HG03457 (cell line): ENCODE results near the gene TRIM25.

ENCODE experiments used
- ATAC-seq: cut with Tn5 transposase; IDR thresholded peaks from one replicate; pipeline ENCODE4 v1.9.1; 2021; ENCODE audit warnings: moderate number of reproducible peaks; ENCODE audit not compliant: unreplicated experiment

The TRIM25 gene

DNA sequence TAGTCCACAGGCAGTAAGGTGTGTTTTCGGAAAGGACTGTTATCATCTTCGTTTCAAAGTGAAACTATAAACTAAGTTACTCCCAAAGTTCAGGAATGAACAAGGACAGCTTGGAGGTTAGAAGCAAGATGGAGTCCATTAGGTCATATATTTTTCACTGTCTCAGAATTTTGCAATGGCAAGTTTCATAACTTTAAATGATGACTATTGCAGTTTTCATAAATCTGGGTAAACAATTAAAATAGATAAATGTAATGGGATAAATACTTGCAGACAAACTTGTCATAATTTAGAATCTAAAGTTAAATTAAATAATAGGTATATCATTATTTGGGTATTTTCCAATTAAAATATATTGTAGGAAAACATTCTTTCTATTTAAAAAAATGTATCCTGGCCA lies 14.7 kb upstream of the TRIM25 start:
- ATAC-seq, result no peak

DNA sequence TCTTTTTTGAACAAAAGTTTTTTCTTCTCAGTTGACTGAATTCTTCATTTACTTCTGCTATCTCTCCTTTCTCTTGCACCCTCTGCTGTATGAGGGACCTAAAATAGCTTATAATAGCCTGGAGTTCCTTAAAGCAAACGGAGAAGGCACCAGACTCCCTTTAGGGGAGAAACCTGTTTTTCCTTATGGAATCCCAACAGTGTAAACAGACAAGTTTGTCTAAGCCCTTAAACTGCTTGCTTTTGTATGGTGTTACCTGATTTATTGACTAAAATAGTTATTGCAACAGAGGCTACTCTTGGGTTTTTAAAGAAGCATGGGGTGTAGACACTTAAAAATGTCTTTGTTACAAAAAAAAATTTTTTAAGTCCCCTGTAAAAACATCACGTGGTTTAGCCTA lies 12.9 kb upstream of the TRIM25 start:
- no peak for ATAC-seq

- no peak for ATAC-seq
Measured at GRCh38 chr17:56926270-56926669, 12.4 kb upstream of the TRIM25 start.

GRCh38 chr17:56925088-56925487 lies 11.2 kb upstream of the TRIM25 start:
- no peak for ATAC-seq

- ATAC-seq, result no peak
Measured at GRCh38 chr17:56919717-56920116, 5.9 kb upstream of the TRIM25 start.

DNA sequence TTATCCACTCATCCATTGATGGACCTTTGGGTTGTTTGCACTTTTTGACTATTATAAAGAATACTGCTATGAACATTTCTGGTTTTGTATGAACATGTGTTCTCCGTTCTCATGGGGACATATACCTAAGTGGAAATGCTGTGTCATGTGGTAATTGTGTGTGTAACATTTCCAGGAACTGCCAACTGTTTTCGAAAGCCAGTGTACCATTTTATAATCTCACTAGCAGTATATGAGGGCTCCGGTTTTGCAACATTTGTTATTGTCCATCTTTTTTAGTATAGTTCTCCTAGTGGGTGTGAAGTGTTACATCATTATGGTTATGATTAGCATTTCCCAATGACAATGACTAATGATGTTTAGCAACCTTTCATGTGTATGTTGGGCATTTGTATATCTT lies 5.1 kb upstream of the TRIM25 start:
- no peak for ATAC-seq

DNA sequence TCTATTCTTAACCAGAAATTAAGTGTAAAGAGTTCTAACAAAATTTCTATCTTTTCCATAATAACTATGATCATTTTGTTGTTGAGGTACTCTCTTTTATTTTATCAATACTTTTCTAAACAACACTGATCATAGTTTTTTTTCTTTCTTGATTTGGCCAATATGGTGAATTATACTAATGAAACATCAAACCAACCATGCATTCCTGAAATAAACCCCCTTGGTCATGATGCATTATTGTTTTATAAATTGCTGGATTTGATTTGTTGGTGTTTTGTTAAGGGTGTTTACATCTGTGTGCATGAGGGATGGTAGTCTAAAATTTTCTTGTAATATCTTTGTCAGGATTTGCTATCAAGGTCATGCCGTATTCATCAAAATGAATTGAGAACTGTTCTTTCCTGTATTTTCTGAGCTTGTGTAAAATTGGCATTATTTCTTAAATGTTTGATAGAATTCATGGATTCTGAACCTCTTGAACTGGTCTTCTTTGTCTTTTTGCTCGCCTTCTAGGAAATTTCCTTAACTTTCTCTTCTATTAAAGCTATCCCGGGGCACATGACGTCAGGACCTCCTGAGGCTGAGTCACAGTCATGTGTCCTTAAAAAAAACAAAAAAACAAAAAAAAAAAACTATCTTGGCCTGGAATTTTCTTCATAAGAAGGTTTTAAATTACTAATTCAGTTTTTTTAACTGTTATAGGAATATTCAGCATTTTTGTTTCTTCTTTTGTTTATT lies 3.9 kb upstream of the TRIM25 start:
- no peak for ATAC-seq

DNA sequence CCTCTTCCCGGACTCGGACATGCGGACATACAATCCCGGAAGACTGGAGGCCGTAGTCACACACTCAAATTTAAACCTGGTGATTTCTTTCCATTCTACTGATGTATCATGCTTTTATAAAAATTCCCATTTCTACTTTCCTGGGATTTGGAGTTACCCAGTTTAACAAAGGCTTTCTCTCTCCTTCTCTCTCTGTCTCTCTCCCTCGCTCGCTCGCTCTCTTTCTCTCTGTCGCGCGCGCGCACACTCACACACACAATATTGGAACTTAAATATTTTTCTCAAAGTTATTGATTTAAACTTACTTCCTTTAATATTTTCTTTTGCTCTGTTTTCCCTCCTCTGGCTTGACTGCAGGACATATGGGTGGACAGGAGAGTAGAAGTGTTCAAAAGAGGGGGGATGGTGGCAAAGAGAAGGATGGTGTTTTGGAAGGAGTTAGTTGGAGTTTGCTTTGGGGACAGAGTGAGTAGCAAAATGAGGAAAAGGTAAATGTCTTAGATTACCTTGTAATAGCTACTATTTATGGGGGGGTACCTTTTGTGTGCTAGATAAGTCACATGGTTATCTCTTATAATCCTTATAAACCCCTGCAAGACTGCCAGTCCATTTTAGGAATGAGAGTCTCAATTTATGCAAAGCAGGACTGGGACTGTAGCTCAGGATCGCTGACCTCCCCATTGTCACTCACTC lies 878 bp upstream of the TRIM25 start:
- no peak for ATAC-seq

- peak; percentile 19 for ATAC-seq
Measured at GRCh38 chr17:56913353-56913866, 439 bp downstream of the TRIM25 start.

GRCh38 chr17:56913000-56913311 lies 893 bp downstream of the TRIM25 start:
- no peak for ATAC-seq

- no peak for ATAC-seq
Measured at GRCh38 chr17:56912105-56912999, 1.5 kb downstream of the TRIM25 start.

DNA sequence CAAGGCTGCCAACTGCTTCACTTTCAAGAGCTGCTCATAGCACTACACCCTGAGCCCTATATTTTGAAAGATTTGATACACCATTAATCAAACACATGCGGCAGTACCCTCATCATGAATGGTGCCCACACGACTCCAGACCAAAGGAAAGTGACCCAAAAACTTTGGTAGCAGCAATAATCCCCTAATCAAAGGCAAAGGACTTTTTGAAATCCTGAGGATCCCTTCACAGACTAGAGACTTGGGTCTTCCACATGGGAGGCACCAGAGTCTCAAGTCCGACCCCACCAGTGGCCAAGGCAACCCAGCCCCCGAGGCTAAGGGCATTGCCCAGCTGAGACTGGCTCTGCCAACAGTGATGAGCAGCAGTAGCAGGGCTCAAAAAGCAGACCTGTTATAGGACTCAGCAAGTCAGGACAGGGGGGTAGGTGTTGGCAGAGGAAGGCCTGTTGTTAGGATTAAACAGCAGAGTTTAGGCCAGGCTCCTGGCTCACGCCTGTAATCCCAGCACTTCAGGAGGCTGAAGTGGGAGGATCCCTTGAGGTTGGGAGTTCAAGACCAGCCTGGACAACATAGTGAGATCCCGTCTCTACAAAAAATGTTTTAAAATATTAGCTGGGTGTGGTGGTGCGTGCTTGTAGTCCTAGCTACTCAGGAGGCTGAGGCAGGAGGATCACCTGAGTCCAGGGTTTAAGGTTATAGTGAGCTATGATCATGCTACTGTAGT lies 3.2 kb downstream of the TRIM25 start:
- ATAC-seq, result no peak

DNA sequence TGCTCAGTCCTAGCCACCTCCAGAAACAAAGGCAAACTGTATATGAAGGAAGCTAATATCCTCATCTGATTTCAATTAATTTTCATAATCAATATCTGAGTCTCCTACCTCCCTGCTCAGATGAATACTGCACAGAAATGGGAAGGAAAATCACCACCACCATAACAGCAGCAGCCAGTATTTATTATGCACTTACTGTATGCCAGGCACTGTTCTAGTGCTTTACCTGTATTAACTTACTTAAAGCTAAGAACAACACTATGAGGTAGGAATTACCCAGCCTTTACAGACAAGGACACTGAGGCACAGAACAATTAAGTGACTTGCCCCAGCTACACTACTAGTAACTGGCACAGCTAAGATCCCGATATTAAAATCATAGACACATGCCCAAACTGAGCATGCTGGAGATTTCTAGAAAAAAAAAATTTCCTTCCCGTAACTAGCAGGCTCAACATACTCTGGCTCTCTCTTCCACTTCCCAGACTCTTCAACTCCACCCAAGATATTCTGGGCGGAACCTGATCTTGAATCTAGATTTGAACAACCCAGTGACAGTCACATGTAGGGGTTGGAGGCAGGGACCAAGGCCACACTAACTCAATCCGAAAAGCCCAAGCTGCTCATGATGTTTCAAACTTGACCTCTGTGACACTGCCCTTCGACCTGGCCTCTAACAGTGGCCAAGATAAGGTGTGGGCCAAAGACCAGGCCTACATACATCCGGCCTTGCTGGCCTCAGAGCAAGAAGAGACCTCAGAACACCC lies 3.9 kb downstream of the TRIM25 start:
- no peak for ATAC-seq

DNA sequence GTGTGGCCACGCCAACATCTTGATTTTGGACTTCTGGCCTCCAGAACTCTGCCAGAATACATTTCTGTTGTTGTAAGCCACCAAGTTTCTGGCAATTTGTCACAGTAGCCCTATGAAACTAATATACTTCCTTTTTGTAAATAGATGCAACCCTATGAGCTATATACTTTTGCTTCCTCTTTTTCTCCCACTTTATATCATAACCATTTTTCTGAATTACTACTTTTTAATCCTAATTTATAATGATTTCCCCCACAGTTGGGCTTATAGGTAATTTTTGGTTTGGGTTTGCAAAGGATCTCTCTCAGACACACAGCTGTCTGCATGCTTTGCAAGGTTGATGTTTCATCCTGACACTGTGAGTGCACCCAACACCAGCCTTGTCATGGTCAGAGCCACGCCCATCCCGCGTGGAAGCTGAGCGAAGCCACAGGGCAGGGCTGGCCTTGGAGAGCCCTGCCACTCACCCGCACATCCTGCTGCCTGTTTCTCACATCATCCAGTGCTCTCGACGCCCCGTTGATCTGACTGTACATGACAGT lies 5.8 kb downstream of the TRIM25 start:
- peak; percentile 94 for ATAC-seq

DNA sequence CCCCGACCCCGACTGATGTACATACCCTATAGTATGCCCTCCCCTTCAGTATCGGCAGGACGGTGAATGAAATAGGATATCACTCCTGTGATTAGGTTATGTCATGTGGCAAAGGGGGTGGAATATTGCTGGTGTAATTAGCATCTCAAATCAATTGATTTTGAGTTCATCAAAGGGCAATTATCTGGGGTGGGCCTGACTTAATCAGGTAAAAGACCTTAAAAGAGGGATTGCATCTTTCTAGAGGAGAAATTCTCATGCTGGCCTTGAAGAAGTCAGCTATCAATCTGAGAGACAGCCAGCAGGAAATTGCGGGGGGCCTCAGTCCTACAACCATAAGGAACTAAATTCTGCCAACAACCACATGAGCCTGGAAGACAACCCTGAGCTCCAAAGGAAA lies 10.3 kb downstream of the TRIM25 start:
- ATAC-seq, result no peak

DNA sequence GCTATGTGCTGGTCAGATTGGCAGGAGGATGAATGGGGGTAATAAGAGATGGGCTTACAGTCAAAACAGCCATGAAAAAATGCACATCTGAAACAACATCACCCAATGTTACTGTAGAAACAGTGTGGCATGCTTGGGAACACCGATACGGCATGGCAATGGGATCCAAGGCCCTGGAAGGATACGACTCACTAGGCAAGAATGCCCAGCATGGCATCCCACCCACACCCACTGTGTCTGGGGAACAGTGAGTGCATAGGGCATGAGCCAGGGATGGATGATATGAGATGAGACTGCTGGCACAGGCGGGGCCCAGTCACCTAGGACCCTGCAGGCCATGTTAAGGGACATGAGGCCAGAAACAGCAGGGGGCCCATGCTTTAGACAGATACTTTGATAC lies 11.5 kb downstream of the TRIM25 start:
- no peak for ATAC-seq

GRCh38 chr17:56899403-56899802 lies 14.4 kb downstream of the TRIM25 start:
- ATAC-seq, result no peak

DNA sequence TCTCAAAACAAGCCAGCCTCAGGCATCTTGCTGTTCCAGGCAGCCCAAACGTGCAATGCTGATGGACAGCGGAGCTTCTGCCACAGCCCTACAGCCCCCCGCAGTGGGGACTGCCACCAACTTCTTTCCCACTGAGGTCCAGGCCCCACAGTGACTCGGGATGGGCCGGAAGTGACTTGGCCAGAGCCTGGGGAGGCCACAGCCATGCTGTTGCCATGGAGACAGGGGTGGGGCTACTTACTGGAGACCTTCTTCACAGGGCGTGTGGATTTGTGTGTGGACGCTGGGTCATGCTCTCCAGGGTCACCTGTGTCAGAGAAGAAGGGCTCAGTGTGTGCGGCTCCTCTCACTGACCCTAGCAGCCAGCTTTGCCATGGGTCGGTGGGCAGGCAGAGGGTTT lies 15.0 kb downstream of the TRIM25 start:
- ATAC-seq, result no peak

DNA sequence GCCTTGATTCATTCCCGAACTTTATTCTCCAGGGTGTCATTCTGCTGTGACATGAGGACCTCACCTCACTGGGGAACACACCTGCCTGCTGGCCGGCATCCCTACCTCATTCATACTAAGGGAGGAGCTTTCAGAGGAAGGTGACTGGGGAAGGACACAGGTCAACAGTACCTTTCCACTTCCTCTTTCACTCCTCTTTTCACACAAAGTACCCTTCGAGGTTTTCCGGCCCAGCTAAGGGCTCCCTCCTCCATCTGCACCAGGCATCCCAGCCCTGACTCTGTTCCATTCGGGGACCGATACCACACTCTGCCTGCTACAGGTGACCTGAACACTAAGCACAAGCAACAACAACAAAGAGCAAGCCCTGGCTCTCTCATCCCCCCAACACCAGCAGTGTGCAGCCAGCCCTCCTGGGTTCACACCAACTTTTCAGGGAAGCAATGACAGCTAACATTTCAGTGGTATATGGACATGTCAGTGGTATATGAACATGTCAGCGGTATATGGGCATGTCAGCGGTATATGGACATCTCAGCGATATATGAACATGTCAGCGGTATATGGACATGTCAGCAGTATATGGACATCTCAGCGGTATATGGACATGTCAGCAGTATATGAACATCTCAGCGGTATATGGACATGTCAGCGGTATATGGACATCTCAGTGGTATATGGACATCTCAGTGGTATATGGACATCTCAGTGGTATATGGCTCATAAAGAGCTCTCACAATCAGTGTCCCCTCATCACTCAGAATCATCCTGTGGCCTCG lies 16.0 kb downstream of the TRIM25 start:
- ATAC-seq, result no peak
